ENCODE measurements around the gene RACK1.

RACK1 gene

DNA sequence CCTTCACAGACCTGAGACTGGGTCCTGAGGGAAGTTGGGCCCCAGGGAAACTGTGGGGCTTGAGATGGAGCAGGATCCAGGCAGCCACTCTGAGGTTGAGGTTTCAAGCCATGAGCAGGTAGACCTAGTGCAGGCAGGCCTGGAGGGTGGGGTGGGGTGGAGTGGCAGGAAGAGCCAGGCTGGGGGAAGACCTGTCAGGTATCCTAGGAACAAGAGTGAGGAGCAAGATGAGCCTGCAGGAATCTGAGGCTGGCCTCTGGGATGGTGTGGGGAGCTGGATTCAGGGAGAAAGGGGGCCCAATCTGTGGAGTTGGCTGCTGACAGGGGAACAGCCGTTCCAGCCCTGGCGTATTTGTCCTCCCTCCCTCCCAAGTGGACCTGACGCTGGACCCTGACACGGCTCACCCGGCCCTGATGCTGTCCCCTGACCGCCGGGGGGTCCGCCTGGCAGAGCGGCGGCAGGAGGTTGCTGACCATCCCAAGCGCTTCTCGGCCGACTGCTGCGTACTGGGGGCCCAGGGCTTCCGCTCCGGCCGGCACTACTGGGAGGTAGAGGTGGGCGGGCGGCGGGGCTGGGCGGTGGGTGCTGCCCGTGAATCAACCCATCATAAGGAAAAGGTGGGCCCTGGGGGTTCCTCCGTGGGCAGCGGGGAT is 9.8 kb downstream of the RACK1 start:
- no peak for DNase-seq (ENCODE audit: low spot score)

DNA sequence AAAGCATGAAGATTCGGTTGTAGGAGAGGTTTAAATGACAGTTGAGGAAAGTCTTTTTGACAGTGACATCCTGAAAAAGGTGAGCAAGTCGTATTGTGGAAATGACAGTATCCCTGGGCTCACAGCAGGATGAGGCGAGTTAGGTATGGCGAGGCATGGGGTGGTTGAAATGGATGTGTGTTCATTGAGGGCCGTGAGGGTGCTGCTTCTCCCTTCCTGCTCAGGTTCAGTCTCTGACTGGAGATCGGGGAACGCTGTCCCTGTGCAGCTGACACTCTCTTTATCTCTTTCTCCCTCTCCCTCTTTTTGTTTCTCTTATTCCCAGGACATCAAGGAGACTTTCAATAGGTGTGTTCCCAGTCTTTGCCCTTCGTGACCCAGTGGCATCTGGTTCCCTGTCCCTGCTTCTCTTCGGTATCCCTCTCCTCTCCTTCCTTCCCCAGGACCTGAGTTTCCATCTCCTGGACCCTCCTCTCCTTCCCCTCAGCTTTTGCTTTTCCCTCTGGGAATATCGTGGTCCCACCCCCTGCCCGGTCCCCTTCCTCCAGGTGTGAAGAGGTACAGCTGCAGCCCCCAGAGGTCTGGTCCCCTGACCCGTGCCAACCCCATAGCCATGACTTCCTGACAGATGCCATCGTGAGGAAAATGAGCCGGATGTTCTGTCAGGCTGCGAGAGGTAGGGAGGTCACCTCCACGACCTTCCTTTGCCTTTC is 10.5 kb downstream of the RACK1 start:
- no peak for DNase-seq (ENCODE audit: low spot score)

DNA sequence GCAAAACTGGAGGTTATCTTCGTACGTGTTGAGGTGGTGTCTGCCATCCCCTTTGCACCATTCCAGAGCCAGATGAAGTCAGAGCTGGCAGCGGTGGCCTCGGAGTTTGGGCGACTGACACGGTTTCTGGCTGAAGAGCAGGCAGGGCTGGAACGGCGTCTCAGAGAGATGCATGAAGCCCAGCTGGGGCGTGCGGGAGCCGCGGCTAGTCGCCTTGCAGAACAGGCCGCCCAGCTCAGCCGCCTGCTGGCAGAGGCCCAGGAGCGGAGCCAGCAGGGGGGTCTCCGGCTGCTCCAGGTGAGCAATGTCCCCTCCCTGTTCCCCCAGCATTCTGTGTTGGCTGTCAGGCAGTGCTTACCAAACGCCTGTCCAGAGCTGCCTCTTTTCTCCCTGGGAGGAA is 11.1 kb downstream of the RACK1 start:
- DNase-seq (ENCODE audit: low spot score), result no peak

DNA sequence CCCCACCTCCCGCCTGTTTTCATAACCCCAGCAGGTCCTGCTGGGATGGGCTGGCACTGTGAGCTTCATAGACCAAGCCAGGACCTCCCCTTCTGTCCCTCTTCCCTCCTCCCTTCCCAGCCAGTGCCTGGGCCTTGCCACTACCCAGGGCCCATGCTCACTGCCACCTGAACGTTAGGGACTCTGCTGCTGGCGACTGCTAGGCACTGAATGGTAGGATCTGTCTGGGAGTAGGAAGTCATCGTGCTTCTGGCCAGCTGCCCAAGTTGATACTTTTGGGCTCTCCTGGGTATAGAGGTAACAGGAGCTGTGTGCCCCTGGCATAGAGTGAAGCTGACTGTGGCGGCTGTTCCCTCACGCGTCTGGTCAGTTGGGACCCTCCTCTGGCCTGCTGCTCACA is 12.3 kb downstream of the RACK1 start:
- DNase-seq (ENCODE audit: low spot score), result no peak

DNA sequence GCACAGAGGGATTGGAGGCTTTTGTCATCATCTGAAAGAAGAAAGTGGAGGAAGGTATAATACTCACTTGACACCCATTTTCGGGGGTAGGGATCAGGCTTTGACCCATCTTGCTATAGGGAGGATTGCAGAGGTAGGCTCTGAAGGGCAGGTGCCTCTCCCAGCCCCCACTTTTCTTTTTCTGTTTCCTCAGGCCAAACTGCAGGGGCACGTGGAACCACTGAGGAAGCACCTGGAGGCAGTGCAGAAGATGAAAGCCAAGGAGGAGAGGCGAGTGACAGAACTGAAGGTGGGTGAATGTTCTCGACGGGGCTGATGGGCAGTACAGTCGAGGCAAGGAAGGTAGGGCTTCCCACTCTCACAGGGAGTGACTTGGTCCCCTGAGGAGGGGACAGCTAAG is 13.2 kb downstream of the RACK1 start:
- peak; percentile 47 for DNase-seq (ENCODE audit: low spot score)

DNA sequence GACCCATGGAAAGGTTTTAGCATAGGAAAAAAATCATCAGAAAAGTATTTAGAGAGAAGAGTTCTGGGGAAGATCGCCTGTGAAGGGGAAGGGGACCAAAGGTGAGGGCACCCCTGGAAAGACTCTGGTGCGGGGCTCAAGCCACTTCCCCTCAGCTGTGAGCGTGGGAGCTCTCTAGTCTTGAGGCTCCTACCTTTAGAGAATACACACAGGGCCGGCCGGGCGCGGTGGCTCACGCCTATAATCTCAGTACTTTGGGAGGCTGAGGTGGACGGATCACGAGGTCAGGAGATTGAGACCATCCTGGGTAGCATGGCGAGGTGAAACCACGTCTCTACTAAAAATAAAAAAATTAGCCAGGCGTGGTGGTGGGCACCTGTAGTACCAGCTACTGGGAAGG is 13.7 kb downstream of the RACK1 start:
- DNase-seq (ENCODE audit: low spot score), result no peak

DNA sequence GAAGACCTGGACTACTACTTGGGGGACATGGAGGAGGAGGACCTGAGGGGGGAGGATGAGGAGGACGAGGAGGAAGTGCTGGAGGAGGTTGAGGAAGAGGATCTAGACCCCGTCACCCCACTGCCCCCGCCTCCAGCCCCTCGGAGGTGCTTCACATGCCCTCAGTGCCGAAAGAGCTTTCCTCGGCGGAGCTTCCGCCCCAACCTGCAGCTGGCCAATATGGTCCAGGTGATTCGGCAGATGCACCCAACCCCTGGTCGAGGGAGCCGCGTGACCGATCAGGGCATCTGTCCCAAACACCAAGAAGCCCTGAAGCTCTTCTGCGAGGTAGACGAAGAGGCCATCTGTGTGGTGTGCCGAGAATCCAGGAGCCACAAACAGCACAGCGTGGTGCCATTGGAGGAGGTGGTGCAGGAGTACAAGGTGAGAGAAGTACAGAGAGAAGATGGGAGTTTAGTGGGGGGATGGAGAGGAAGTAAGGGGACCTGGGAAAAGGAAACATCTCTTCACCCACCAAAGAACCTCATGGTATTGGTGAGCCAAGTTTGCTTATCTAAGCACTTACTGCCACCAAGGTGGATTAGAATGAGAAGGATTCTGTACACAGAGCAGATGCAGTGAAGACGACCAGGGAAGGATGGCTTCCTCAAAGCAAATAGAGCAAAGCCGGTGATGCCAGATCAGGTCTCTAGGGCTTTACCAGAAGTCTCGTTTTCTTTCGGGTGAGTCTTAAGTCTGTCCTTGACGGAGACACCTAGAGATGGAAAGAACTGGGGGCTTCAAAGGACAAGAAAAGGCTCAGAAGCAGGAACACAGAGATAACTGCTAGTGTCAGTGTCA is 19.1 kb downstream of the RACK1 start:
- DNase-seq (ENCODE audit: low spot score), result no peak

DNA sequence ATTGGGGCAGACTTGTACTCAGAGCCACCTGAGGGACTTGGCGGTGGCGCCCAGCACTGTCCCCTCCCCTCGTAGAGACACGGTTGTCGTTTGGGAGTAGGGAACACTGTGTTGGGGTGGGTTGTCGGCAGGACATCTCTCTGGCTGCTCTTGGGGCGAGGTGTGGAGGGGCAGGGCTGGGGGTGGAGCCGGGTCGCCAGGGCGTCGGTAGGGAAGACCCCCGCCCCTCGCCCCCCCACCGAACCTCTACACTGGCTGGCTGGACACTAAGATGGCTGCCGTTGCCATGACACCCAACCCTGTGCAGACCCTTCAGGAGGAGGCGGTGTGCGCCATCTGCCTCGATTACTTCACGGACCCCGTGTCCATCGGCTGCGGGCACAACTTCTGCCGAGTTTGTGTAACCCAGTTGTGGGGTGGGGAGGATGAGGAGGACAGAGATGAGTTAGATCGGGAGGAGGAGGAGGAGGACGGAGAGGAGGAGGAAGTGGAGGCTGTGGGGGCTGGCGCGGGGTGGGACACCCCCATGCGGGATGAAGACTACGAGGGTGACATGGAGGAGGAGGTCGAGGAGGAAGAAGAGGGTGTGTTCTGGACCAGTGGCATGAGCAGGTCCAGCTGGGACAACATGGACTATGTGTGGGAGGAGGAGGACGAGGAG is 19.8 kb downstream of the RACK1 start:
- DNase-seq (ENCODE audit: low spot score), result peak; percentile 71

DNA sequence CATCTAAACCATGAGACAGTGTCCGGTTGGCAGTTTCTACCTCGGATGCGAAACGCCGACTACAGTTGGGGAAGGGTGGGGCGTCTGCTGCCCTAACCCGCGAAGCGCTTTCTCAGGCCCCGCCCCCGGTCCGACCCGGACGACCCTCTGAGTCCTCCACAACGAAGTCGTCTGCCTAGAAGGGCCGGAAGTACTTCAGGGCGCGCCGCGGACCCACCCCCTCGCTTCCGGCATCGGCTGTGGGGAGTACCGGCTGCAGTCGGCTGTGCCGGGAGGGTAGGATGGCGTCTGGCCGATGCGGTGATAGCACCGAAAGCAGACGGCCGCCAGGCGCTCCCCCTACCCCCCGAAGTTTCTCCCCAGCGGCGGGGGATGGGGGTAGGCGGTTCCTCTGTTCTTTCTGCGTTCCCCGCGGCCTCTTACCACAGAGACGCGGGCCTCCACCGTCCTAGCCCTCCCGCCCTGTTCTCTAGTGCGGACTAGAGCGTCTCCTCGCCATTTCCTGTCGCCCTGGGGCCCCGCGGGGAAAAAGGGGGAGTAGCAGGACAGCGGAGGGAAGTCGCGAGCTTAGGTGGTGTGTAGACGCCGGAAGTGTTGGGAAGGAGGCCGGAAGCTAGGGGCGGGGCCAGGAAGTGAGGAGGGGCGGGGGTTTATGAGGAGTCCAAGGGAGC is 20.5 kb downstream of the RACK1 start, which contains the start of gene TRIM41:
Gene TRIM41, plus strand, starts transcription at position 224 of the 671 bp plus-strand sequence. CDS start 719 bp downstream, outside the sequence.
- peak; percentile 99 for DNase-seq (ENCODE audit: low spot score)

DNA sequence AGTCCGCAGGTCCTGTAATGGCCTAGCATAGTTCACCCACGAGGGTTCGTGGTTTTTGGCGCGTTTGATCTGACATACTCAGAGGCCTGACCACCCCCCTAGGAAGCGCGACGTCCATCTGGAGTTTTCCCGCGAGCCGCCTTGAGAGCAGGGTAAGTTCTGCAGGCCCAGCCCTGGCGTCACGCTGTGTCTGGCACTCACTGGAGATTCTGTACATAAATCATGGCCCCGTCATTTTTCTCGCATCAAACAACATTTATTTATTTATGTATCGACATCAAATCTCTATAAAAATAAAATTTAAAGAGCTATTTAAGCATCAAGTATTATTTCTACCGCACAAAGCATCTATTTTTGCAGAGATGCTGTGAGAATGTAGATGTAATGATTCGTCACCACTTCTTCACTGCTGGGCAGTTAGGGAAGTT is 21.1 kb downstream of the RACK1 start:
- DNase-seq (ENCODE audit: low spot score), result no peak

DNA sequence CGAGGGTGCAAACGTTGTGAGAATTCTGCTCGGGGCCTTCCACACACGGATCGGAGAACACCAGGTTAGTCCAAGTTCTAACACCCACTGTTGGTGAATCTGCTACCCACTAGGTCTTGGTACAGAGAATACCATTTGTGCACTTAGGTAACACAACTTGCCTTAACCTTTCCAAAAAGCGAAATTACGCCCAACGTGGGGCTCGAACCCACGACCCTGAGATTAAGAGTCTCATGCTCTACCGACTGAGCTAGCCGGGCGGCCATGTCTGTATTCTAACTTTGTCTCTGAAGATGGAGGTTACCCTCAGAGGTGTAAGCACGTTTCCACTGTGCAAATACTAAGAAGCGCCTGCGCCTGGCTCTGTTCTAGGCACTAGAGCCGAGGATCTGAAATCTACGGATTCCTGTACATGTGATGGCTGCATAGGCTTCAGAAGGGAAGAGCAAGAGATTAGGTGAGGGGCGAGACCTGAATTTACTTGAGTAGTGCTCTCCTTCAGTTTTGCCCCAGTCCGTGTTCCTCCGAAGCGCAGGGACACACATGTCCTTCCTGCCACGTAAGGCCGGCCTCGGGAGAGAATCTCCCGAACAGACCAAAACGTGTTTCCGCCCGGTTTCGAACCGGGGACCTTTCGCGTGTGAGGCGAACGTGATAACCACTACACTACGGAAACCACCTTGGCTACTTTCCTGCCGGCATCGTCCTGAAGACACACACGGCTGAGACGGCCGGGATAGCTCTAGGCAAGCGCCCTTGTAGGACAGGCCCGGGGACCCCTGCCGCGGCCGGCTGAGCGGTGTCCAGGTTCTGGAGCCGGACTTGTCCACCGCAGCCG is 21.7 kb downstream of the RACK1 start:
- peak; percentile 97 for DNase-seq (ENCODE audit: low spot score)

DNA sequence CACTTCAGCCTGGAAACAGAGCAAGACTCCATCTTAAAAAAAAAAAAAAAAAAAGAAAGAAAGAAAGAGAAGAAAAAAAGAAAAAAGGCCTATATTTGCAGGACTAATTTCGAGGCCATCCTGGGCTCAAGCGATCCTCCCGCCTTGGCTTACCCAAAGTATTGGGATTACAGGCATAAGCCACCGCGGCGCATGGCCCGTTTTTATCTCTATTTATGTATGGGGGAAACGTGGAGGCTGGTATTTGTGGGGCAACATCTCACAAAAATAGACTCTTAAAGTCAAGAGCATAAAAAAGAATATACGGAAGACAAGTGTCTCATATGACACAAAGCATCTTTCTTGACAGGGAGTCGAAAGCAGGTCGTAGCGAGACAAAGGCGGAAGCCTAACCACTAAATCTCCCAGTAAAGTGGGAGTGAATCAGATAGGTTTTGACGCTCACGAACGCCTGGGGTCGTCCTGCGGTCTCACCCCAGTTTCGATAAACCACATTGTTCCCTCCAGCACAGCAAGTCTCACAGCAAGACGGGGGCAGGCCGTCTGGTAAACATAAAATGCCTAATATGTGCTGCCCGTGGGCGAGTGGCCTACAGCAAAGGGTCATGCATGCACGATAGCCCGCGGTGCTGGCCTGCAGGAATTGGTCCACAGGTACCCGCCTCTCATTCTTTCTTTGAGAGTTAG is 22.5 kb downstream of the RACK1 start:
- DNase-seq (ENCODE audit: low spot score), result no peak

DNA sequence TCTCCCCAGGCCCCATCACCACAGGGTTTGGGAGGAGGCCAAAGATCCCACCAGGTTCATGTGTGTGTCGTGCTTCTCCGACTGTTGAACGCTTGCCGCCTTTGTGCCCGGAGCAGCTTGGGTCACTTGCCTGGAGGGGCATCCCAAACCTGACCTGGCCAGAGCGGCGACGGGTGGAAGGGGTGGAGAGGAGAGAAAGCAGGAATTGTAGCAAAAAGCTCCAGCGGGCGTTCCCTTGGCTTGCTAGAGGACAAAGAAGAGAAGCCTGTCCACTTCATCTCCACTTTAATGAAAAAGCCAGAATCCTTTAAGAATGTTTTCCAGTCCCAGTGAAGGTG is 23.6 kb downstream of the RACK1 start:
- DNase-seq (ENCODE audit: low spot score), result no peak

DNA sequence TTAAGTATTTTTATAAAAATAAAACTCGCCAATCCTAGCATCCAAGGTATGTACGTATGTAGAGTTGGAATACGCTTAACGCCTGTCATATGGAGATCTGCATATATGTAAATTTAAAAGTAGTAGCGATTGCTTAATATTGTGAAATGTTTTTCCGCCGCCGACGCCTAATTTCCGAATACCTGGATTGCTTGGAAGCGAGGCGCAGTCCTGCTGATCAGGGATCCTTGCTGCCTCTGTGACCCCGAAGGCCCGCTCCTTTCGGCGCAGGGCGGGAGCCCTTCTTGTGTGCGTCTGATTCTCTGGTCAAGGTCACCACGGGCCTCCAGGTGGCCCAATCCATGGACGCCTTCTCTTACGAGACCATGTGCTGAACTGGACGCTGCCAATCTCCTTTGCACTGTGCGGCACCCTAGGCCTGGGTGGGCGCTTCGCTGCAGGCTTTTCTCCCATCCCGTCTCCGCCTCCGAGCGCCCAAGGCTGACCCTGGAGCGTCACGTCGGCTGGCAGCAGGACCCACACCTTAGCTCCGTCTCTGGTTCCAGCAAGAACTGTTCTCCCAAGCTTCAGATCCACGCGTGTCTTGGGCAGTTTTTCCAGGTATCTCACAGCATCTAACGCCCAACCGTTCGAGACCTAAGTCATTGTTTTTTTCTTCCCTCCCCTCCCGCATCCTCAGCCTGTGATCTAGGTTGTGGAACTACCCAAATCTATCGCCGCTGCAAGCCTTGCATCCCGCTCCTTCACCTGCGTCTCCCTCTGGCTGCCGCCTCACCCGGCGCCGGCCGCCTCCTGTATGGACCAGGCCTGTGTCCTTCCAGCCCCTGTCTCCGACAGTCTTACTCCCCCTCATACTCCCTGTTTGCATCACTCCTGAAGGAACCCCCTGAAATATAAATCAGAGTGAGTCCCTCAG is 24.2 kb downstream of the RACK1 start:
- no peak for DNase-seq (ENCODE audit: low spot score)

DNA sequence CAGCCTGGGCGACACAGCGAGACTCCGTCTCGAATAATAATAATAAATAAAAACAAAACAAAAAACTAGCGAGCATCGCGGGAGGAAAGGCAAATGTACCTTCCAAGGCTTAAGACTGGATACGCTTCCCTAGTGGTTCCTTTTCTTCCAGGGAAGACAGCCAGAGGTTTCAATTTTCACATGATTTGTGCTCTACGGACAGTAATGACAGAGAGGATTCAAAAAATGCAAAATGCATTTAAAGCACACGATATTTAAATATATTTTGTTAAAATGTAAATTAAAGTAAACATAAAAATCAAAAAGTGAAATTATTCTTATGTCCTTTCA is 24.9 kb downstream of the RACK1 start:
- no peak for DNase-seq (ENCODE audit: low spot score)

DNA sequence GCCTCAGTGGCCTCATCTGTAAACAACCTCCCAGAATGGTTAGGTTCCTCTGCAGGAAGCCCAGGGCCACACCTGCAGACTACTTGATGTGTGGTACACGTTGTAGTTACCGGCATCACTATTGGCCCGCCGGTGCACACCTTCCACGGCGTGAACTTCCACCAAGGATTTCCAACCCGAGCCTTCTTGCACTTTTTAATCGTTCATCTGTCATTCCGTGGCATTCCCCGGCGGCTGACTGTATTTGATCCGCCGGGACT is 26.0 kb downstream of the RACK1 start:
- peak; percentile 74 for DNase-seq (ENCODE audit: low spot score)

DNA sequence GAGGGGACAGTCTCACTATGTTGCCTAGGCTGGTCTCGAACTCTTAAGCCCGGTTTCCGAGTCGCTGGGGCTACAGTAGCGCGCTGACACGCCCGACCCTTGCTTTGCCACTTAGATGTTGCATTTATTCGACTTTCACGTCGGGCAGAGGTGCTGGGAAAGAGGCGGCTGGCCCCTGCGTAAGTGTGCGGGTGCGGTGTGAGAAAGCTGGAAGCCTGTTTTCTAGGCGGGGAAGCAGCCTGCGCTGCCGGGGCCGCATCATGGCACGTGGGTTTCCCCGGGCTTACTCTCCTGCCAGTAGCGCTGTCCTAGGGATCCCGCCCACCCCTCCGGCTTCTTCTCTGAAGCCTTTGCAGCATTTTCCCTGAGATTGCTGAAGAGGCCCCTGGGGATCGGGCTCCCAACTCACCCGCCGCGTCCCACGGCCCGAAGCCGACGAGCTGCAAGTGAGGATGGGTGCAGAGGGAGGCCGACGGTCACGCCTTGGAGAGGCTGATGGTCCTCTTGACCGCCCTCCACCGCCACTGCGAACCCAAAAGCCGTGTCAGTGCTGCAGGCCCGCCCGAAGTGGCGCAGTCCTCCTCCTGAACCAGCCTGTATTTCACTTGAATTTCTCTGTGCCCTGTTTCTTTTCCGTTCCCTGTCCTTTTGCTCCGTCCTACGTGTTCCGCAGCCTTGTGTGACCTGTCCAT is 26.4 kb downstream of the RACK1 start:
- DNase-seq (ENCODE audit: low spot score), result peak; percentile 77

DNA sequence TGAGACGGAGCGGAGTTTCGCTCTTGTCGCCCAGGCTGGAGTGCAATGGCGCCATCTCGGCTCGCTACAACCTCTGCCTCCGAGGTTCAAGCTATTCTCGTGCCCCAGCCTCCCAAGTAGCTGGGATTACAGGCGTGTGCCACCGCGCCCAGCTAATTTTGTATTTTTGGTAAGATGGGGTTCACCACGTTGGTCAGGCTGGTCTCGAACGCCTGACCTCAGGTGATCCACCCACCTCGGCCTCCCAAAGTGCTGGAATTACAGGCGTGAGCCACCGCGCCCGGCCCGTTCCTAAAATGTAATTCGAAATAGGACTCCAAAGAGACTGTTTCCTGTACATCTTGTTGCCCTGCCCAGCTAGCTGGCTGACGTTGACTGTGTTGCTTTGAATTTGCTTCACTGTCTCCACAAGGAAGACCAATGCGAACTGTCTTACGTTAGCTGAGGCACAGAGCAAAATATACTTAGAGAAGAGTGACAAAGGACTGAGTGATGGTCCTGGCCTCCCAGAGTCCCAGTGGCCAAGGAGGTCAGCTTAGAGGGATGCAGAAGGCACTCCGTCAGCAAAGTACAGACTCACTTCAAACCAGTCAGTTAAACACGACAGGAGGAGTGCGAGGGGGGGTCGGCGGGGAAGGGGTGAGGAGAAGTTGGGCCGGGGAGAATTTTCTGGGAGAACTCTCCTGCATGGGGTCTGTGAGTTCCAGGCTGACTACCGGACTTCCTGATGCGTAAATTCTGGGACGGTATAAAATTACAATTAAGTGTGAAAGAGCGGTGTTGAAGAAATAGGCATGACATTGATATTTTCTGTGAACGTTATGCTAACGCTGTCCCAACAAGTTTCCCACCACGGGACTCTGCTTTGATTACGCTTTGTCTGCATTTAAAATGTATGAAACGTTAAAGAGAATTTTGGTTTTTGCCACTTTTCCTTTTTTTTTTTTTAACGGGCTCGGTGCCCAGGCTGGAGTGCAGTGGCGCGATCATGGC is 27.4 kb downstream of the RACK1 start:
- peak; percentile 82 for DNase-seq (ENCODE audit: low spot score)
